HG02642 (cell line): ENCODE data around the gene MINK1.
A peak's percentile ranks its signal among the peaks of the same experiment; 100 is the strongest.
"Not testable (repeated sequence)": the region's sequence is repeated elsewhere in the genome, so short reads cannot be mapped to it uniquely, and the experiment has no call there.

Source experiments
- ATAC-seq: cut with Tn5 transposase; IDR thresholded peaks from one replicate; pipeline ENCODE4 v1.9.1; 2021; ENCODE audit warnings: mild to moderate bottlenecking; ENCODE audit not compliant: unreplicated experiment, poor library complexity

Gene MINK1

DNA sequence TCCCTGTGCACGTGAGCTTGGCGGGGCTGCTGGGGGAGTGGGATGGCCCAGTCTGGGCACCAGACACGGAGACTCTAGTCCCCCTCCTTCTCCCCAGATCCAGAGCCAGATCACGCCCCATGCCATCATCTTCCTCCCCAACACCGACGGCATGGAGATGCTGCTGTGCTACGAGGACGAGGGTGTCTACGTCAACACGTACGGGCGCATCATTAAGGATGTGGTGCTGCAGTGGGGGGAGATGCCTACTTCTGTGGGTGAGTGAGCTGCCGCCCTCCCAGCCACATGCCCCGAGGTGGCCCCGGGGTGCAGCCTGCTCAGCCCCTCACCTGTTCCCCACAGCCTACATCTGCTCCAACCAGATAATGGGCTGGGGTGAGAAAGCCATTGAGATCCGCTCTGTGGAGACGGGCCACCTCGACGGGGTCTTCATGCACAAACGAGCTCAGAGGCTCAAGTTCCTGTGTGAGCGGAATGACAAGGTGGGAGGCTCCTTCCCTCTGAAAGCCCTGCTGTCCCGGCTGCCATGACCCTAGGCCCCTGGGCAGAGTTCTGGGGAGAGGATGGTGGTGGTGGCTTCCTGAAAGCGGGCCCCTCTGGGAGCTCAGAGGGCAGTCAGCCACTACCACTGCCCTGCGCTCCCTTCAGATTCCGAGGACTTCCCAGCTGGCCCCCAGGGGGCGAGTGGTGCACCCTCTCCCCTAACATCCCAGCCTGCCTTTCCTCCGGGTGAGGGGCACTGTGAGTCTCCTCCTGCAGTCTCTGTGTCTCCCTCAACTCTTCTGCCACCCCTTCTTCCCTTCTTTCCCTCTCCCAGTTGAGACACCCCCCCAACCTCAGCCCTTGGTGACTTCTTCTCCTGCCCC lies 63.4 kb downstream of the MINK1 start:
- no peak for ATAC-seq

DNA sequence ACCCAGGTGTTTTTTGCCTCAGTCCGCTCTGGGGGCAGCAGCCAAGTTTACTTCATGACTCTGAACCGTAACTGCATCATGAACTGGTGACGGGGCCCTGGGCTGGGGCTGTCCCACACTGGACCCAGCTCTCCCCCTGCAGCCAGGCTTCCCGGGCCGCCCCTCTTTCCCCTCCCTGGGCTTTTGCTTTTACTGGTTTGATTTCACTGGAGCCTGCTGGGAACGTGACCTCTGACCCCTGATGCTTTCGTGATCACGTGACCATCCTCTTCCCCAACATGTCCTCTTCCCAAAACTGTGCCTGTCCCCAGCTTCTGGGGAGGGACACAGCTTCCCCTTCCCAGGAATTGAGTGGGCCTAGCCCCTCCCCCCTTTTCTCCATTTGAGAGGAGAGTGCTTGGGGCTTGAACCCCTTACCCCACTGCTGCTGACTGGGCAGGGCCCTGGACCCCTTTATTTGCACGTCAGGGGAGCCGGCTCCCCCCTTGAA lies 64.1 kb downstream of the MINK1 start:
- ATAC-seq: no peak

DNA sequence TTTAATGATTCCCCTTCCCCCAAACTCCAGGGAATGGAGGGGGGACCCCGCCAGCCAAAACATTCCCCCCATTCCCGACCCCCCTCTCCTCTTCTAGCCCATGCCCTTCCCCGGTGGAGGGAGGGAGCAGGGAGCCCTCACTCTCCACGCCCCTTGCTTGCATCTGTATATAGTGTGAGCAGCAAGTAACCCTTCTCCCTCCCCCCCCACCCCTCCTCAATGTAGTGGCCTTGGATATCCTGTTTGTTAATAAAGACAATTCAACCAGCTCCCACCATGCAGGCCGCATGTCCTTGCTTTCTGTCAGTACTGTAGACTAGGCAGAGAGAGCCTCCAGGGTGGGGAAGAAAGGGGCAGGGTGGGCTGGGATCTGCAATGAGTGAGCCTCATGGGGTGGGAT lies 64.6 kb downstream of the MINK1 start:
- no peak for ATAC-seq

DNA sequence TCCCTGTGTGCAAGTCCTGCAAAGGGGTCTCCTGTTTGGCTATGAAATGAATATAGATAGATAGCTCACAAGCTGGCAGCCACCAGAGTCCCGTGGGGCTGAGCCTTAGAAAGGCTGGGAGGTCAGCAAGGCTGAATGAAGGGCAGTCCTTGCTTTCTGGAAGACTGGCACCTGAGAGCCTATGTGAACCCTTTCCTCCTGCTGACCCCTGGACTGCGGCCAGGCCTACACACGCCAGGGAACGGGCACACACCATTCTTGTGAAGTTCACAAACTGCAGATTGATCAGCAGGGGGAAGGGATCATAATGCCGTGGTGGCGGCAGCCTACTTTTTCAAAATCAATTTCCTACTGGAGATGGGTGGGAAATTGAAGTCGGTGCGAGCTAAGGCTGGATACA lies 65.2 kb downstream of the MINK1 start:
- ATAC-seq: no peak

DNA sequence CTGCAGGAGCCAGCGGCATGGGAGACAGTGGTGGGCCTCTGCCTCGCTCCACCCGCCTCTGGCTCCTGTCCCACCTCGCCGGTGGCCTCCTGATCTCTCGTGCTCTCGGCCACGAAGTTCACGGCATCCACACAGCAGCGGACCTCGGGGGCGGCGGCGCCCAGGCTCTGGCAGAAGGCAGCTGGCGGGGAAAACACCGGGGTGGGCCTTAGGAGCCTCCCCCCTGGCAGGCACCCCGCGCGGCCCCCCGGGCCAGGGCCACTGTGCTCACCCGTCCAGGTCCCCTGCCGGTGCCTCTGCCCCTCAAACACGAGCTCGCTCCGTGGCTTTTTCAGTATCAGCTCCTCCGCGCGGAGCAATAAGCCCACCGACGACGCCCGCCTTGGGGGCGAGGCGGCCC lies 65.8 kb downstream of the MINK1 start:
- ATAC-seq: no peak

DNA sequence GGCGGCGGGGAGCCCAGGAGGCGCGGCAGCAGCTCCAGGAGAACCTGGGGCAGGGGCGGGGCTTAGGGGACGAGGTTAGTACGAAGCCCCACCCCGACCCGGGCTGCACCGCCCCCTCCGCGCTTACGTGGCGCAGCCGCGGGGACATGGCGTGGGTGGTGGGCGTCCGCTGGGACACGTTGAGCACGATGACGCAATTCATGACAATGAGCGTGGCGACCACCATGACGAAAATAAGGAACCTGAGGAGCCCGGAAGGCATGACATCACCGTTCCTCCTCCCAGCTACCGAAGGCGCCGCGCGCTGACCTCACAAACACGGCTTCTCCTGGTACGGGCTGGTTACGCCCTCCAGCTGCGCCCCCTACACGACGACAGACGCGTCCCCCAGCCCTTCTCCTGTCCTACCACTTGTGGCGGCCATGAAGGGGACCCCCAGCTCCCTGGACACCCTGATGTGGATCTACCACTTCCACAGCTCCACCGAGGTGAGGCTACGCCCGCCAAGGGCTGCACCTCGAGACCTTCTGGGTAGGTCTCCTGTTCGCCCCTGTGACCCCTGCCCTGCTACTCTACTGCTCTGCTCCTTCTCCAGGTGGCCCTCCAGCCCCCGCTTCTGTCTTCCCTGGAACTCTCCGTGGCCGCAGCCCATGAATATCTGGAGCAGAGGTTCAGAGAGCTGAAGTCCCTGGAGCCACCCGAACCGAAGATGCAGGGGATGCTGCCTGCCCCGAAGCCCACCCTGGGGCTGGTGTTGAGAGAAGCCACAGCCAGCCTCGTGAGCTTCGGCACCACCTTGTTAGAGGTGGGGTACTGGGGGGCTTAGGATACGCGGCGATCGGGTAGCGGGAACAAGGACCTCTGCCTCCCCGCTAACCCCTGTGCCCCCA lies 66.4 kb downstream of the MINK1 start, which contains the start of gene C17orf107:
Gene C17orf107 (plus strand): TSS at position 196 of the 890 bp plus-strand sequence. CDS start 227 bp downstream, at position 423.
- ATAC-seq: peak; percentile 60

DNA sequence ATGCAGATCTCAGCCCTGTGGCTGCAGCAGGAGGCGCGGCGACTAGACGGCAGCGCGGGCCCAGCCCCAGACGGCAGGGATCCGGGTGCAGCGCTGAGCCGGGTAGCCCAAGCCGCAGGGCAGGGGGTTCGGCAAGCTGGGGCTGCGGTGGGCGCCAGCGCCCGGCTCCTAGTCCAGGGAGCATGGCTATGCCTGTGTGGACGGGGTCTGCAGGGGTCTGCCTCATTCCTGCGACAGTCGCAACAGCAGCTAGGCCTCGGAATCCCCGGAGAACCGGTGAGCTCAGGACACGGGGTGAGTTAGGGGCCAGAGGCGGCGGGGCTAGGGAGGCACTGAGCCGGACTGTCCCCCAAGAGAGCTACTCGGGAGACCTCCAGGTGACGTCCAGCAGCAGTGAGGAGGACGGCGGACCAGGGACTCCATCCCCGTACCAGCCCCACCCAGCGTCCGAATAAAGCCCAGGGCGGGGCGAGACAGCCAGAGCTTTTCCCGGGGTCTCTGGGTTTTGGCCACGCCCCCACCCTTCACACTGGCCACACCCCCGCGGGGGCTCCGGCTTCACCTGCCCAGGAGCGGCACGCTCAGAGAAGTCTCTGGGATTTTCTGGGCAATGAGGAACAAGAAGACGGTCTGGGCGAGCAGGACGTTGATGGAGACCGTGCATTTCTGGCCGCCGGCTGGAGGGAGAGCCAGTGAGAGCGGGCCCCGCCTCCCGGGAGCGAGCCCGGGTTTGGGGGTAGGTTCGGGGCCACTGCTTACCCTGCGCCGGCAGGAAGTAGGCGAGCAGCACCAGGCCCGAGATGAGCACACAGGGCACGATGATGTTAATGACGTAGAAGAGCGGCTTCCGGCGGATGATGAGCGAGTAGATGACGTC lies 67.3 kb downstream of the MINK1 start:
- no peak for ATAC-seq

DNA sequence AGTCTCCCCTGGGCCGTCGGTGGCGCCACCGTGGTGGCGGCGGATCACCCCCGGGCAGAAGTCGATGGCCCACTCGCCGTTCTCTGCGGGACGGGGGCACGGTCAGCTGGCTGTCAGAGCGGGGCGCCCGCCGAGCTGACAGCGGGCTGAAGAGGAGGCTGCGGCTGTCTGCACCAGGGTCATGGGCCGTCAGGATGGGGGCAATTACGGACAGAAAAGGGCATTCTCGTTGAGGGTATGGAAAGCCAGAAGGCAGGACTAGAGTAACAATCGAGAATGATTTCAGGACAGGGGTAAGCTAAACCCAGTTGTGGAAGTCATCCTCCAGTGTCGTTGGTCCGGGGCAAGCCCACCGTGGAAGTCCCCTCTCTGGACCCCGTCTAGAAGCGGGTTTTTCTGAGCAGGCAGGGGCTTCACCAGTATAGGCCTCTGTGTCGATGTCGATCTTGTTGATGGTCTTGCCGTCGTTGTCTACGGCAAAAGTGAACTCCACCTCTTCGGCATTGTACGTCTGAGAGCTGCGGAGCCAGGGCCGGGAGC lies 68.0 kb downstream of the MINK1 start:
- no peak for ATAC-seq

DNA sequence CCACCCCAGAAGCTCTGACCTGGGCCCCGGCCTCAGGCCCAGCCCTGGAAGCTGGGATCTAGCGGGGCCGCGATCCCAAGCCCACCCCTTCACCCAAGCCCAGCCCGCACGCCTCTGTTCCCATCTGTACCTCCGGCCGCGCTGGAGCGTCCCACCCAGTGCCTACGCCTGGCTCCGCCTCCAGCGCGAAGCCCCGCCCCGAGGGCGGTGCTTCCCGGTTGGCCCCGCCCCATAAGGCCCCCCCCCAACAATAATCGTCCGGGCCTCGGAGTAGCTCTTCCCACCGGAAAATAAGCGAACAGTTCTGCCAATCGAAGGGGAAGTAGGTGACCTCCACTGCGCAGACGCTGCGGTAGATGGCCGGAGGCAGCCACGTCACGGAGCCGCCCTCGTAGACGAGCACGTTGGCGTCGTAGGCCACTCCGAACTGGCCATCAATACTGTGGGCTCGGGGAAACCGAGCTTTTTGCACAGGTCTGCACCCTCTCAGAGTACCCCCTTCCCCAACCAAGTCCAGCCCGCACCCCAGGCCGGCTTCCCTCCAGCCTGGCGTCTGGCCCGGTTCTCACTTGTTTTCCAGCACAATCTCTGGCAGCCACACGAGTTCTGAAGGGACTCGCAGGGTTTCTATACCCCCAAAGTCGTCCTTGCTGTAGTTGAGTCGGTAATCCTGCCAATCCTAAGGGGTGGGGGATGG lies 68.7 kb downstream of the MINK1 start:
- ATAC-seq: no peak

DNA sequence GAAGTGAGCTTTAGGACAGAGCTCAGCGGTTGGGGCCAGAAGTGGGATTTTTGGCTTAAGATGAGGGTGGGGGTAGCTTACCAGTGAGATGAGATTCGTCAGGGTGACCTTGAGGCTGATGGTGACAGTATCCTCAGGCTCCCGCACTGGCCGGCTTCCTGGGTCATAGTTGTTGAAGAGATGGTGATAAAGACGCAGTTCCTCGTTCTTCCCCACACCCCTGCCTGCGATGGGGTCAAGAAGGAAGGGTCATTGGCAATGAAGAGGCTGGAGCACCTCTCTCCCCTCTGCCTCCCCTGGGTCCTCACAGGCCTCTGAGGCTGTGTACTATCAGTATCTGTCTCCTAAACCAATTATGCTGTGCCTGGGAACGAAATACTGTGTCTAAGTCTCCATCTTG lies 69.4 kb downstream of the MINK1 start:
- no peak for ATAC-seq

DNA sequence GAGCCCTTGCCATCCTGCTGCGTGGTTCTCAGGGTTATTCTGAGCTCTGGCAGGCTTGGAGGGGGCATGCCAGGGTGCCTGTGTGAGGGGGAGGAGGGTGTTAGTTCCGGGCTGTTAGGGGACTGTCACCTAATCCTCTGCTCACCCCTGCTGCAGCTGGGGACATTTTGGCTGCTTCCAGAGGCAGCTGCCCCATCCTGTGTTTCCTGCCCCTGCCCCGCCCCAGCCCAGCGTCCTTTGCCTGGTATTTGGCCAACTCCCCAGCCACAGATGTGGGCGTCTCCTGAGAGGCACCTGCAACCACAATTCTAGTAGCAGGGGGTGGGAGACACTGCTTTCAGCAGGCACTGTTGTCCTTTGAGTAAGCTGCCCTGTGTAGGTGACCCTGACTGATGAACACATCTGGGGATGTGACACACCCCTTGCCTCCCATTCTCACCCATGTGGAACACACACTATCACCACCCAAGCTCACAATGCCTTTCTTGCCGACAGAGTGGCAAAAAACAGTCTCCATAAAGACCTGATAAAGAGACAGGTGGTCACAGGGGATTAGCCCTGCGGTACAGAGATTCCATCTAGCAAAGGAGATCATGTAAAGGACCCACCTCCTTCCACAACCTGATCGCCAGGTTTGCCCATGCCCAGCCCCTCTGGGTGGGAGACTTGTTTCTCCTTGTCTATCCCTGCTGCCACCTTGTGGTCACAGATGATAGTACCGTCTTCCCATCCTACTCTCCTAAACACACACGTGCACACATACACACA lies 70.1 kb downstream of the MINK1 start, which contains the start of gene CHRNE:
Gene CHRNE (minus strand): TSS at position 48 of the 768 bp plus-strand sequence. CDS start 35 bp downstream, at position 13.
- no peak for ATAC-seq

DNA sequence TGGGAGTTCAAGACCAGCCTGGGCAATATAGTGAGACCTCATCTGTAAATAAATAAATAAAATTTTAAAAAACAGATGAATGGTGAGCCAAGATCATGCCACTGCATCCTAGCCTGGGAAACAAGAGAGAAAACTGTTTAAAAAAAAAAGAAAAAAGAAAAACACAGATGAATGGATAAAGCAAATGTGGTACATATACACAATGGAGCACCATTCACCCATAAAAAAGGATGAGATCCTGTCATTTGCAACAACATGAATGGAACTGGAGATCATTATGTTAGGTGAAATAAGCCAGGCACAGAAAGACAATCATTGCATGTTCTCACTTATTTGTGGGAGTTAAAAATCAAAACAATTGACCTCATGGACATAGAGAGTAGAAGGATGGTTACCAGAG lies 73.5 kb downstream of the MINK1 start:
- not testable (repeated sequence) for ATAC-seq

DNA sequence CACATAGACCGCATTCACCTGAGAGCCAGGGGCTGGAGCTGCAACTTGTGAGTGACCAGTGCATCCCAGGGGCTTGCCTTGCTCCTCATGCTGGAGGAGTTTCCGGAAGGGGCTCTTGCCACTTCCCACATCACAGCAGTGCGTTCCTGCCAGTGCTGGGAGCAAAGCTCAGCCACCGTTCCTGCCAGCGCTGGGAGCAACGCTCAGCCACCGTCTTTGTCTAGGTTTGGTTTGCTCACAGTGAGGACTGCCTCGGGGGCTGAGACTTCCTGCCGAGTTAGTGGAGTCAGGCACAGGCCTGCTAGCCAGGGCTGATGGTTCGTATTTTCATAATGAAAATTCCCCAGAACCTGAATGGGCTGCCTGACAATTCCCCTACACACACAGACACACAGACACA lies 75.2 kb downstream of the MINK1 start:
- no peak for ATAC-seq

DNA sequence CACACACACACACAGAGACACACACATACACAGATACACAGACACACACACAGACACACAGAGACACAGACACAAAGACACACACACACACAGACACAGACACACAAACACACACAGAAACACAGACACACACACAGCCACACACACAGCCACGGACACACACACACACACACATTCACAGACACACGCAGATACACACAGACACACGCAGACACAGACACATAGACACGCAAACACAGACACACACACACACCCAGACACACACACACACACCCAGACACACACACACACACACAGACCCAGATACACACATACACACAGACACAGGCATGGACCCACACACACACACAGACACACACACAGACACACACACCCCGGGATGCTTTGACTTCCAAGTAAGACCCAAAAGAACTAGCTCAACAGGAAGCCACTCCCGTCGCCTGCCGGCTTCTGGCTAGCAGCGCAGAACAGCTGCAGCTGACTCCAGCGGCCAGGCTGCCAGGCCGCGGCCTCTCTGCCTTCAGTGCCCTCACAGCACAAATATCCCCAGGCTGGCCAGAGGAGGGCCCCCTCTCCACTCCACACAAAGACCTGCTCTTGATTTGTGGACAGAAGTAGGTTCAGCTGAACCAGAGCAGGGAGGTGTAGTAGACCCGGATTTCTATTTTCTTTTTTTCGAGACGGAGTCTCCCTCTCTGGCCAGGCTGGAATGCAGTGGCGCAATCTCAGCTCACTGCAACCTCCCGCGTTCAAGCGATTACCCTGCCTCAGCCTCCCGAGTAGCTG lies 75.8 kb downstream of the MINK1 start:
- ATAC-seq: peak; percentile 64

DNA sequence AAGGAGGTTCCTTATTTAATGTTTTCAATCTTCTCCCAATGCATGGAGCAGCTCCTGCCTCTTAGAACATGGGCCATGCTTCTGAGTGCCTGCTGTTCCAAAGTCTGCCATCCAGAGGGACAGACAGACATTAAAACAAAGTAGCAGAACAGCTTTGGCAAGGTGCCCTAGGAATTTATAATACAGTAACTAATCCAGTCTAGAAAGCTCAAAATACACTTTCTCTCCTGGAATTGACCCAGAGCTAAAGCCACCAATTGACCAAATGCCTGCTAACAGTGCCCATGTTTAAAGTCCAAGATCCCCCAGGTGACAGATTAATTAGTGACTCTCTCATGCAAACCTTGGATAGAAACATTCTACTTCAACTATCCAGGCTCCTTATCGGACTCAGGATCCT lies 80.9 kb downstream of the MINK1 start:
- ATAC-seq: no peak

DNA sequence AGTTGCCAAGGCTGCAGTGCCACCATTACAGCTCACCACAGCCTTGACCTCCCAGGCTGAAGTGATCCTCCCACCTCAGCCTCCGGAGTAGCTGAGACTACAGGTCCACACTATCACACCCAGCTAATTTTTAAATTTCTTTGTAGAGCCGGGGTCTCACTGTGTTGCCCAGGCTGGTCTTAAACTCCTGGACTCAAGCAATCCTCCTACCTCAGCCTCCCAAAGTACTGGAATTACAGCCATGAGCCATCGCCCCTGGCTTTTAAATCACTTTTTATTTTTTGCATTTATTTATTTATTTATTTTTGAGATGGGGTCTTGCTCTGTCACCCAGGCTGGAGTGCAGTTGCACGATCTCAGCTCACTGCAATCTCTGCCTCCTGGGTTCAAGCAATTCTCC lies 81.4 kb downstream of the MINK1 start:
- ATAC-seq: not testable (repeated sequence)

DNA sequence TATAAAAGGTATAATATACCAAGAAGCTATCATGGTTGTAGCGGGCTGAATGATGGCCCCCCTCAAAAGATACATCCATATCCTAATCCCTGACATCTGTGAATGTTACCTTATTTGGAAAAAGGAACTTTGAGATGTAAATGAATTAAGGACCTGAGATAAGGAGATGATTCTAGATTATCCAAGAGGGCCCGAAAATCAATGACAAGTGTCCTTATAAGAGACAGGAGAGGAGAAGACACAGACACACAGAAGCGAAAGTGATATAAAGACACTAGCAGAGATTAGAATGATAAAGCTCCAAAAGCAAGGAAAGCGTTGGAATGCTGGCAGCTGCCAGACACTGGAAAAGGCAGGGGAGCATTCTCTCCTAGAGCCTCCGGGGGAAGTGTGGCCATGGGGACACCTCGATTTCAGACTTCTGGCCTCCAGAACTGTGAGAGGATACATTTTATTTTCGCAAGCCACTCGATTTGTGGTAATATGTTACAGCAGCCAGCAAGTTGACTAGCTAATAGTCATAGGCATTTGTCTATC lies 86.4 kb downstream of the MINK1 start:
- no peak for ATAC-seq
